ENCODE results near the gene PRKAA1.

PRKAA1 gene

GRCh38 chr5:40736103-40736875 is 61.9 kb downstream of the PRKAA1 start:
- ChIA-PET POLR2A (no interaction called here), CTCF (interaction anchor here (0.5 to 5.1 kb wide), 10 partner anchors 10 to 1157 kb away, joined by 3 to 18 read pairs (median 4); no protein-coding TSS in a partner anchor)
- no peak overlapping the region for H3K4me3 ChIP-seq (ENCODE audit: low read depth, low read length)
- peaks cover 12 to 14% of the 10 kb centered on the region in 2 experiments for H3K36me3 ChIP-seq (ENCODE audit: control insufficient read depth in 2 of 2, insufficient read depth in 1 of 2, low read length in 2 of 2)
- H3K9me3 ChIP-seq (ENCODE audit: control insufficient read depth, insufficient read depth, low read depth, low read length): no peaks in the 10 kb centered on the region
- no peaks in the 10 kb centered on the region for H3K4me1 ChIP-seq (ENCODE audit: control insufficient read depth, insufficient read depth, low read length)
- no peak overlapping the region for H3K27ac ChIP-seq (ENCODE audit: extremely low read depth, low read depth, low read length)
- peak; percentile 75; the same call in 1 of the 2 replicates for TF ChIP-seq ZNF660 (tag by site-specific recombination; IDR thresholded peaks at IDR 0.05)
- no peak for TF ChIP-seq ZSCAN18 (tag by site-specific recombination; IDR thresholded peaks at IDR 0.05)
- TF ChIP-seq ZNF837 (tag by site-specific recombination; IDR thresholded peaks at IDR 0.05): no peak
- no peak for TF ChIP-seq BCL6B (tag by site-specific recombination; IDR thresholded peaks at IDR 0.05)
- no peak for TF ChIP-seq ZBTB6 (tag by site-specific recombination; IDR thresholded peaks at IDR 0.05)
- TF ChIP-seq ZNF157 (tag by site-specific recombination; IDR thresholded peaks at IDR 0.05): no peak
- TF ChIP-seq ZNF37A (tag by site-specific recombination; IDR thresholded peaks at IDR 0.05): no peak
- no peak for TF ChIP-seq ZNF148 (tag by site-specific recombination; IDR thresholded peaks at IDR 0.05; ENCODE audit: borderline replicate concordance)
- no peak for TF ChIP-seq PRDM4 (tag by site-specific recombination; IDR thresholded peaks at IDR 0.05)
- peak; percentile 43; the same call in 1 of the 2 replicates for TF ChIP-seq CTCF (tag by site-specific recombination; IDR thresholded peaks at IDR 0.05)
- no peak for TF ChIP-seq ZSCAN4 (tag by site-specific recombination; IDR thresholded peaks at IDR 0.05)
- no peak for TF ChIP-seq ZNF670 (tag by site-specific recombination; IDR thresholded peaks at IDR 0.05; ENCODE audit: low read depth)
- TF ChIP-seq GLIS2 (tag by site-specific recombination; IDR thresholded peaks at IDR 0.05): no peak
- no peak for TF ChIP-seq ZNF274 (IDR thresholded peaks at IDR 0.05; ENCODE audit: low read length)
- TF ChIP-seq ZNF274 (tag by site-specific recombination; IDR thresholded peaks at IDR 0.05; ENCODE audit: borderline replicate concordance): no peak
- no peak for TF ChIP-seq SP3 (tag by site-specific recombination; IDR thresholded peaks at IDR 0.05)
- TF ChIP-seq OSR2 (tag by site-specific recombination; IDR thresholded peaks at IDR 0.05): no peak
- no peak for TF ChIP-seq KLF7 (tag by site-specific recombination; IDR thresholded peaks at IDR 0.05; ENCODE audit: borderline replicate concordance)
- TF ChIP-seq ZNF639 (tag by site-specific recombination; IDR thresholded peaks at IDR 0.05): no peak
- TF ChIP-seq ZNF654 (tag by site-specific recombination; IDR thresholded peaks at IDR 0.05; ENCODE audit: low read depth): peak; percentile 88
- TF ChIP-seq ZNF558 (tag by site-specific recombination; IDR thresholded peaks at IDR 0.05): no peak
- TF ChIP-seq ZNF76 (tag by site-specific recombination; IDR thresholded peaks at IDR 0.05; ENCODE audit: borderline replicate concordance, low read depth): no peak
- no peak for TF ChIP-seq HOXC10 (CRISPR knock-in tag; IDR thresholded peaks at IDR 0.05)
- no peak for TF ChIP-seq ZNF138 (tag by site-specific recombination; IDR thresholded peaks at IDR 0.05; ENCODE audit: borderline replicate concordance)

Measured in HEK293 (cell line).